Measurements from ENCODE around the gene SH3RF3.
"Not testable (repeated sequence)": the region's sequence is repeated elsewhere in the genome, so short reads cannot be mapped to it uniquely, and the experiment has no call there.

The SH3RF3 gene

GRCh38 chr2:109098251-109098920 is 30.6 kb upstream of the SH3RF3 start:
- DNase-seq (ENCODE audit: low read depth) = no peak
- no peak for TF ChIP-seq CTCF (IDR thresholded peaks at IDR 0.05; ENCODE audit: insufficient read depth, low read depth, low read length, missing control alignments)
- no peak overlapping the region for H3K4me3 ChIP-seq (ENCODE audit: low read depth, low read length)

- H3K4me3 ChIP-seq (ENCODE audit: low read depth, low read length) = no peak overlapping the region
- TF ChIP-seq CTCF (IDR thresholded peaks at IDR 0.05; ENCODE audit: insufficient read depth, low read depth, low read length, missing control alignments) = no peak
- DNase-seq (ENCODE audit: low read depth) = no peak
Observed at GRCh38 chr2:109098921-109099273, 30.1 kb upstream of the SH3RF3 start.

- no peak overlapping the region for H3K4me3 ChIP-seq (ENCODE audit: low read depth, low read length)
- TF ChIP-seq CTCF (IDR thresholded peaks at IDR 0.05; ENCODE audit: insufficient read depth, low read depth, low read length, missing control alignments) = no peak
- no peak for DNase-seq (ENCODE audit: low read depth)
Observed at GRCh38 chr2:109102588-109103233, 26.3 kb upstream of the SH3RF3 start.

GRCh38 chr2:109105113-109105512 is 23.9 kb upstream of the SH3RF3 start:
- no peak overlapping the region for H3K4me3 ChIP-seq (ENCODE audit: low read depth, low read length)
- no peak for DNase-seq (ENCODE audit: low read depth)
- no peak for TF ChIP-seq CTCF (IDR thresholded peaks at IDR 0.05; ENCODE audit: insufficient read depth, low read depth, low read length, missing control alignments)

- DNase-seq (ENCODE audit: low read depth) = no peak
- TF ChIP-seq CTCF (IDR thresholded peaks at IDR 0.05; ENCODE audit: insufficient read depth, low read depth, low read length, missing control alignments) = no peak
Observed at GRCh38 chr2:109108740-109109139, 20.3 kb upstream of the SH3RF3 start.

GRCh38 chr2:109109342-109109741 is 19.7 kb upstream of the SH3RF3 start:
- no peak overlapping the region for H3K4me3 ChIP-seq (ENCODE audit: low read depth, low read length)
- no peak for TF ChIP-seq CTCF (IDR thresholded peaks at IDR 0.05; ENCODE audit: insufficient read depth, low read depth, low read length, missing control alignments)
- DNase-seq (ENCODE audit: low read depth) = no peak

More at GRCh38 chr2:109108740-109109139, 20.3 kb upstream of the SH3RF3 start:
- H3K4me3 ChIP-seq (ENCODE audit: low read depth, low read length) = no peak overlapping the region

- no peak overlapping the region for H3K4me3 ChIP-seq (ENCODE audit: low read depth, low read length)
- TF ChIP-seq CTCF (IDR thresholded peaks at IDR 0.05; ENCODE audit: insufficient read depth, low read depth, low read length, missing control alignments) = no peak
- no peak for DNase-seq (ENCODE audit: low read depth)
Observed at GRCh38 chr2:109110170-109110569, 18.8 kb upstream of the SH3RF3 start.

GRCh38 chr2:109117181-109117580 is 11.8 kb upstream of the SH3RF3 start:
- DNase-seq (ENCODE audit: low read depth); H3K4me3 ChIP-seq (ENCODE audit: low read depth, low read length): not testable (repeated sequence)
